Esophagus muscularis mucosa (tissue), 4 donors: ENCODE measurements around the gene SLC12A7. TPM values are rescaled to one million over a fixed set of nuclear protein-coding genes. Genes with fewer than 3 reads are reported as not detected.

ENCODE experiments used
- DNase-seq: peaks from one replicate; pipeline ENCODE4 v3.0.0-alpha.2; 2017; ENCODE audit errors: extremely low spot score
- H3K27ac ChIP-seq, 4 donors: fragments of 200-600 bp; sonication (generic); replicated peaks in 1 of 4; 1 replicate in 3 of 4; 2 replicates in 1 of 4; pipeline ENCODE4 v1.5.1; 2016 to 2019; ENCODE audit warnings: mild to moderate bottlenecking in 1 of 4
- H3K27me3 ChIP-seq, 4 donors: fragments of 200-600 bp; sonication (generic); one replicate each; pipeline versions ENCODE4 v1.5.1 to v1.6.0; 2016 to 2019
- H3K36me3 ChIP-seq, 4 donors: fragments of 200-600 bp; sonication (generic); one replicate each; pipeline ENCODE4 v1.5.1; 2016 to 2019
- H3K4me1 ChIP-seq, 4 donors: fragments of 200-600 bp; sonication (generic); one replicate each; pipeline ENCODE4 v1.5.1; 2016 to 2019
- H3K4me3 ChIP-seq, 4 donors: fragments of 200-600 bp; sonication (generic); 1 replicate in 2 of 4; 2 replicates in 2 of 4; pipeline ENCODE4 v1.5.1; 2016 to 2019; ENCODE audit warnings: mild to moderate bottlenecking in 4 of 4, moderate library complexity in 1 of 4
- H3K9me3 ChIP-seq, 4 donors: fragments of 200-600 bp; sonication (generic); 1 replicate in 3 of 4; 2 replicates in 1 of 4; pipeline ENCODE4 v1.5.1; 2016 to 2019
- EP300 ChIP-seq: sonication (generic); formaldehyde crosslinking; IDR thresholded peaks from one replicate; pipeline ENCODE4 v1.6.1; 2017; ENCODE audit warnings: antibody characterized with exemption
- POLR2A ChIP-seq: fragments of 450-650 bp; IDR thresholded peaks from one replicate; pipeline ENCODE4 v1.6.1; 2017; ENCODE audit warnings: antibody characterized with exemption, moderate library complexity, mild to moderate bottlenecking, low read depth
- POLR2AphosphoS5 ChIP-seq, 2 donors: sonication (generic); formaldehyde crosslinking; IDR thresholded peaks; one replicate each; pipeline ENCODE4 v1.6.1; 2017; ENCODE audit warnings: antibody characterized with exemption in 2 of 2
- WGBS: methylation state at CpG from one replicate; pipeline ENCODE4 v1.1.5; 2018; 5-methylcytosine and 5-hydroxymethylcytosine counted together
- intact Hi-C: fragments of 100-400 bp; cut with DNase I; formaldehyde crosslinking; loops from one replicate; pipeline ENCODE4 v1.15.1; 2023
- total RNA-seq, 4 donors: library from RNA; depleted of rRNA; stranded (reverse); fragments of >200 nt; gene quantifications; one replicate each; pipeline versions ENCODE4 v1.1.0 to v1.2.1, GENCODE V29; 2016
- TF ChIP-seq, protein P1 (sequence below), 3 experiments: fragments of 200-600 bp in 2 of 3; fragments of 450-650 bp in 1 of 3; sonication (generic) in 2 of 3; IDR thresholded peaks; one replicate each; pipeline ENCODE4 v1.5.1; 2017 to 2019; ENCODE audit warnings: antibody characterized with exemption in 3 of 3, mild to moderate bottlenecking in 2 of 3, moderate library complexity in 1 of 3

SLC12A7 gene
- total RNA-seq, 4 donors from 2014 or later, result 21.6 to 35.8 (median 25.4) TPM

DNA sequence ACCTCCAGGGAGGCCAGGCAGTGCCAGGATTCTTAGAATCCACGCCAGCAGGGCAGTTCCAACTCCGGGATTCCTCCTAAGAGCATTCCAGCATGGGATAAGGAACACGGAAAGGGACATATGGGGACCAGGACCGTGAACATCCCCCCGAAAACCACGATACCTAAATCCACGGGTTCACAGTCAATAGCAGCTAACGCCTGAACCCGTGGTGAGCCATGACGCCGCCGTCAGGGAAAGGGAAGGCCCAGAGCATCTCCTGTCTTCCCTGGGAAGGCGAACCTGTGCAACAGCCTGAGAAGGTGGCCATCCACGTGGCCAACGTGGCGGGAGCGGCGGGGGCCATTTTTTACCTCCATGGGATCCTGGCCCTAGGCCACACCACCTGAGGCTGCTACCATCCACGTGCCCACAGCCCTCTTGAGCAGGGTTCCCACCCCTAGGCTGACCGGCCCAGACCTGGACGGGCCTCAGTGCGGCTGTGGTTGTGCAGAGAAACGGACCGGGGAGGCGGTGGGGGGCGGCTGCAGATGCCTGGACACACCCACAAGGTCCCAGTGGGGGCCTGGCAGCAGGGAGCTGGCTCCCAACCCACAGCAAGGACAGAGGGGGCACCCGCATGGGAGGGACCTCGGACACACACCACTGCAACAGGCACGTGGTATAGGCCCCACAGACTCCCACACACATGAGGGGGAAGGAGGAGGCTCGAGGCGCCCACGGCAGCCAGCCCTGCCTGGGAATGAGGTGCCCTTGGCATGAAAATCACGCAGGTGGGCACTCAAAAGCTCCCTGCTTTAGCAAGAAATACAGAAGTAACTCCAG lies 42.8 kb downstream of the SLC12A7 start:
- intact Hi-C loops, result no loop called here
- Histone ChIP-seq H3K27ac (no peak overlapping the region), H3K27me3 (no peaks in the 10 kb centered on the region), H3K36me3 (peaks cover 19 to 68% (median 58%) of the 10 kb centered on the region in 4 donors), H3K4me1 (no peaks in the 10 kb centered on the region), H3K4me3 (no peak overlapping the region), H3K9me3 (no peaks in the 10 kb centered on the region)
- WGBS, result 91% methylated on average over 13 of the region's 33 CpGs
- DNase-seq, result no peak
- TF ChIP-seq, protein P1, sequence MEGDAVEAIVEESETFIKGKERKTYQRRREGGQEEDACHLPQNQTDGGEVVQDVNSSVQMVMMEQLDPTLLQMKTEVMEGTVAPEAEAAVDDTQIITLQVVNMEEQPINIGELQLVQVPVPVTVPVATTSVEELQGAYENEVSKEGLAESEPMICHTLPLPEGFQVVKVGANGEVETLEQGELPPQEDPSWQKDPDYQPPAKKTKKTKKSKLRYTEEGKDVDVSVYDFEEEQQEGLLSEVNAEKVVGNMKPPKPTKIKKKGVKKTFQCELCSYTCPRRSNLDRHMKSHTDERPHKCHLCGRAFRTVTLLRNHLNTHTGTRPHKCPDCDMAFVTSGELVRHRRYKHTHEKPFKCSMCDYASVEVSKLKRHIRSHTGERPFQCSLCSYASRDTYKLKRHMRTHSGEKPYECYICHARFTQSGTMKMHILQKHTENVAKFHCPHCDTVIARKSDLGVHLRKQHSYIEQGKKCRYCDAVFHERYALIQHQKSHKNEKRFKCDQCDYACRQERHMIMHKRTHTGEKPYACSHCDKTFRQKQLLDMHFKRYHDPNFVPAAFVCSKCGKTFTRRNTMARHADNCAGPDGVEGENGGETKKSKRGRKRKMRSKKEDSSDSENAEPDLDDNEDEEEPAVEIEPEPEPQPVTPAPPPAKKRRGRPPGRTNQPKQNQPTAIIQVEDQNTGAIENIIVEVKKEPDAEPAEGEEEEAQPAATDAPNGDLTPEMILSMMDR (IDR thresholded peaks at IDR 0.05), result no peak
- no peak for TF ChIP-seq POLR2AphosphoS5 (IDR thresholded peaks at IDR 0.05)
- no peak for TF ChIP-seq POLR2A
- TF ChIP-seq EP300, result no peak

DNA sequence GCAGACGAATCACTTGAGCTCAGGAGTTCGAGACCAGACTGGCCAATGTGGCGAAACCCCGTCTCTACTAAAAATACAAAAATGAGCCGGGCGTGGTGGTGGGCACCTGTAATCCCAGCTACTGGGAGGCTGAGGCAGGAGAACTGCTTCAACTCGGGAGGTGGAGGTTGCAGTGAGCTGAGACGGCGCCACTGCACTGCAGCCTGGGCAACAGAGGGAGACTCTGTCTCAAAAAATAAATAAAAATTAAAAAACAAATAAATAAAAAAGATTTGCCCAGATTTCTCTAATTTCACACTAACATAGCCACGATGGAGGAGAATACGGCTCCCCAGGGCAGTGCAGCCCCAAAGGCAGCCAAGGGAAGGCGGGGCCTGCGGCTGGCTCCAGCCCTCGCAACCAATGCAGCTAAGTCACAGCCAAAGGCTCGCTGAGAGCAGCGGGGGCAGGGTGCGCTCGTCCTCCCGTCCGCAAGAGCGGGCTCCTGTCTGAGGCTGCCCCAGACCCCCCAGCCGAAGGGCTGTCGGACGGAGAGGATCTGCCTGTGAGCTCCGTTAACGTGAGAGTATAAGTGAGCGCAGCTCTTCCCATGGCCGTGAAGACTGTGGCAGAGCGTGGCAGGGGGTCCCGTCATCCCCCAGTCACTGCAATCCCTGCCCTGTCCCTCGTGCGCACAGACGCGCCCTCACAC lies 43.5 kb downstream of the SLC12A7 start:
- no peak overlapping the region for H3K4me3 ChIP-seq
- H3K27ac ChIP-seq, result no peak overlapping the region
- H3K9me3 ChIP-seq, result no peaks in the 10 kb centered on the region
- peaks cover 15 to 68% (median 57%) of the 10 kb centered on the region in 4 donors for H3K36me3 ChIP-seq
- intact Hi-C loops, result no loop called here
- no peak for DNase-seq
- TF ChIP-seq POLR2AphosphoS5 (IDR thresholded peaks at IDR 0.05) (no peak), POLR2A (no peak), EP300 (no peak)
- TF ChIP-seq, protein P1 (IDR thresholded peaks at IDR 0.05), result no peak
- 90% methylated on average over 28 of the region's 34 CpGs for WGBS
- H3K4me1 ChIP-seq, result no peaks in the 10 kb centered on the region
- H3K27me3 ChIP-seq, result no peaks in the 10 kb centered on the region

DNA sequence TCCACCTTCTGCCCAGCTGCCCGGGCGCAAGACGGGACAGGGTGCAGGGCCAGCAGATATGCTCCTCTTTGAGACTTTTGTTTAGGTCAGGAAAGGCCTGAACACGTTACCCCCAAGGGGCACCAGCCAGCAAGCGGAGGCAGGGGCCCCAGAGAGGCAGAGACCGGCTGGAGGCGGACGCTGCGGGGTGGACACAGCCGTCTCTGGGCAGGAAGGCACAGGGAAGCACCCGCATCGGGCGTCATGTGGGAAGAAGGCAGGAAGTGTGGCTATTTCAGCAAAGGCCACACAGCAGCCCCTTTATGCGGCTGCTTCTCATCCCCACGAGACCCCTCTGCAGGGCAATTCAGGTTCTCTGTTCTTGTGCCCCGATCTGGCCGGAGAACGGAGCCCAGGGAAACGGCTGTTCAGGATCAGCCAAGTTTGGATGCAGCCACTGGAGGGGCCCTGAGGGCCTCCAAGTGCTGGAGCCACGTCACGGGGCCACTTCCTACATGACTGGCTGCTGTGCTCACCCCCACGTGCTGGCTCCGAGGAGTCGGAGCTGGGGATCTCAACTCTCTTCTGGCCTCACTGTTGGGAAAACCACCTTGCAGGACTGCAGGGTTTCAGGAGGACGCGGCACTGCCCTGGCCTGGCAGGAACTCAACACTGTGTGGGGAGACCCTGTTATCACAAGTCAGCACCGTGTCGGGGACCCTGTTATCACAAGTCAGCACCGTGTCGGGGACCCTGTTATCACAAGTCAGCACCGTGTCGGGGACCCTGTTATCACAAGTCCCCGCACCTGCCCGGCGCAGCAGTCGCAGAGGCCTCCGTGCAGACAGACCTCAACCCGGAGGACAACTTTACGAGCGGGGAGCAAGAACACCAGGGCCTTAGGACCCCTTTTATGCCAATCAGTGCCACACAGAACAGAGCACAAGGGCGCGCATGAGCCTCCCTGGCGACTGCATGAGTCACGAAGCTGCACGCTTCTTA lies 44.4 kb downstream of the SLC12A7 start:
- Histone ChIP-seq H3K36me3 (peaks cover 13 to 74% (median 64%) of the 10 kb centered on the region in 4 donors), H3K27ac (no peak overlapping the region), H3K9me3 (no peaks in the 10 kb centered on the region), H3K4me1 (no peaks in the 10 kb centered on the region), H3K4me3 (no peak overlapping the region), H3K27me3 (no peaks in the 10 kb centered on the region)
- WGBS, result 95% methylated on average over 10 of the region's 45 CpGs
- intact Hi-C loops, result no loop called here
- TF ChIP-seq, protein P1 (IDR thresholded peaks at IDR 0.05), result no peak
- TF ChIP-seq POLR2AphosphoS5 (IDR thresholded peaks at IDR 0.05), result no peak
- no peak for DNase-seq

DNA sequence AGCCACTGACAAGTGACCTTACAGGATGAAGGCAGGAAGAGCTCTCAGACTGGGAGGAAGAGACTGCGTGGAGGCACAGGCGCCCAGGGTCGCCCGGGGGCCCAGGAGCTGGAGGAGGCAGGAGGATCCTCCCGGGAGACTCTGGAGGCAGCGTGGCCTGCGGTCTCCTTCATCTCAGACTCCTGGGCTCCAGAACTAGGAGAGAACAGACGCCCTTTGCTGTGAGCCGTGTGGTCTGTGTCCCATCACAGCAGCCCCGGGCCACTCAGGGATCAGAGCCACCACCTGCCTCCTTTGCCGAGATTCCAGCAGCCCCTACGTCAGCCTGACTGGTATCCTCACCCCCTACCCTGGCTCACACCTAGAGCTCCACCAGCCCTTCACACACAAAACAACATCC lies 45.2 kb downstream of the SLC12A7 start:
- H3K27me3 ChIP-seq, result no peaks in the 10 kb centered on the region
- H3K27ac ChIP-seq, result no peak overlapping the region
- intact Hi-C loops, result no loop called here
- no peak for TF ChIP-seq EP300
- no peak for TF ChIP-seq POLR2AphosphoS5 (IDR thresholded peaks at IDR 0.05)
- TF ChIP-seq, protein P1 (IDR thresholded peaks at IDR 0.05), result no peak
- no peak for TF ChIP-seq POLR2A
- DNase-seq, result no peak
- no peak overlapping the region for H3K4me3 ChIP-seq
- H3K4me1 ChIP-seq, result no peaks in the 10 kb centered on the region
- H3K9me3 ChIP-seq, result no peaks in the 10 kb centered on the region
- 87% methylated on average over 12 of the region's 12 CpGs for WGBS
- peaks cover 13 to 82% (median 71%) of the 10 kb centered on the region in 4 donors for H3K36me3 ChIP-seq
